NCI-H1436 (cell line): ENCODE data around the gene DRP2.
"Not testable (repeated sequence)": the region's sequence is repeated elsewhere in the genome, so short reads cannot be mapped to it uniquely, and the experiment has no call there.

Experiments used
- DNase-seq: peaks from one replicate; lab custom pipeline; 2025; lab: John Stamatoyannopoulos, UW

The DRP2 gene

DNA sequence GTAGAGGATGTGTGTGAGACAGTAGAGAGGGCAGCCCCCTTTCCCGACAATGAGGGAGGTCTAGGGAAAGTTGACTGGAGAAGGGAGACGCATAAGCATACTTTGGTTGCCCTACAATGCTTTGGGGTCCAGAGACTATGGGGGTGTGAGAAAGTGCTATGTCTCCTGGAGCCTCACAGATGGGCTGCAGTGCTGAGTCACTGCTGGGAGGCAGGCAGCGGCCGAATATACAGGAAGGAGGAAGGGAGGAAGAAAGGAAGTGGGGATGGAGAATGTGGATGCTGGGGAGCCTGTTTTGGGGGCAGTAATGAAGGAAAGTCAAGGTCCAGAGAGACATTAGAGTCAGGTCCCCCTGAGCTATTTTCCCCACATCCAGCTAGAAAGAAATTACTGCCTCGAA lies 12.7 kb downstream of the DRP2 start:
- no peak for DNase-seq

DNA sequence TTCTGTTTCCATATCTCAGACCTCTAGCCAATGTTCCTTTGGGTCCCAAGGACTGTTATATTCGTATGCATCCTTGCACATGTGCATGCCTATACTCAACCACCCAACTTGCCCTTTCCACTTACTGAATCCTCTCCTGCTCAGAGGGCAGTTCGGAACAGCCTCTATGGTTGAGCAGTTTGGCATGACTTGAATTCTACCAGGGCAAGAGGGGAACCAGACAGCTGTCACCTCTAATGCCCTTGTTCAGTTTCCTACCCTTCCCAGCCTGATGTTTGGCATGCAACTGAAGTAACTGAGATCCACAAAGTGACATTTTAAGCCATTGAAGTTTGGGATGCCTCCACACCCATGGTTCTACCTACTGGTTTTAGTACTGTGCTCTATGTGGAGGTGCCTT lies 17.5 kb downstream of the DRP2 start:
- no peak for DNase-seq

DNA sequence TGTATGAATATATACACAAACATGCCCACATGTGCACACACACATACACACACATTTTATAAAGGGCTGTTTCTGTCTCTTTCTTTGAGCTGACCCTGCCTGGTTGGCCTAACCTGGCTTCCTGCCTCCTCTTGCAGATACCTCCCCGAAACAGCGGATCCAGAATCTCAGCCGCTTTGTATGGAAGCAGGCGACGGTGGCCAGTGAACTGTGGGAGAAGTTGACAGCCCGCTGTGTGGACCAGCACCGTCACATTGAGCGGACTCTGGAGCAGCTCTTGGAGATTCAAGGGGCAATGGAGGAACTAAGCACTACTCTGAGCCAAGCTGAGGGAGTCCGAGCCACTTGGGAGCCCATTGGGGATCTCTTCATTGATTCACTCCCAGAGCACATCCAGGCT lies 21.9 kb downstream of the DRP2 start:
- DNase-seq, result no peak

DNA sequence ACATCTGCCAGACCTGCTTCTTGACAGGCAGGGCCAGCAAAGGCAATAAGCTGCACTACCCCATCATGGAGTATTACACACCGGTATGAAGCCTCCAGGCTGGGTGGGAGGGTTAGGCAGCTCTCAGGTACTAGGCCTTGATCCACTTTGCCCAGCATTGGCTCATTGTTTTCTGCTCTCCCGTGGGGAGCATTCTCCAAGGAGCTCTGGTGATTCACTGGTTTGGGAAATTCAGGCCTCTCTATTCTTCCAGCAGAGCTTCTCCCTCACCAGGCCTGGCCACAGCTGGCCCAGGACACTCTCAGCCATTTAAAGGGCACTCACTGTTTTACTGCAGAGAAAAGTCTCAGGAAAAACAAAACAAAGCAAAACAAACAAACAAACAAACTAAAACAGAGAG lies 33.0 kb downstream of the DRP2 start:
- DNase-seq, result no peak

DNA sequence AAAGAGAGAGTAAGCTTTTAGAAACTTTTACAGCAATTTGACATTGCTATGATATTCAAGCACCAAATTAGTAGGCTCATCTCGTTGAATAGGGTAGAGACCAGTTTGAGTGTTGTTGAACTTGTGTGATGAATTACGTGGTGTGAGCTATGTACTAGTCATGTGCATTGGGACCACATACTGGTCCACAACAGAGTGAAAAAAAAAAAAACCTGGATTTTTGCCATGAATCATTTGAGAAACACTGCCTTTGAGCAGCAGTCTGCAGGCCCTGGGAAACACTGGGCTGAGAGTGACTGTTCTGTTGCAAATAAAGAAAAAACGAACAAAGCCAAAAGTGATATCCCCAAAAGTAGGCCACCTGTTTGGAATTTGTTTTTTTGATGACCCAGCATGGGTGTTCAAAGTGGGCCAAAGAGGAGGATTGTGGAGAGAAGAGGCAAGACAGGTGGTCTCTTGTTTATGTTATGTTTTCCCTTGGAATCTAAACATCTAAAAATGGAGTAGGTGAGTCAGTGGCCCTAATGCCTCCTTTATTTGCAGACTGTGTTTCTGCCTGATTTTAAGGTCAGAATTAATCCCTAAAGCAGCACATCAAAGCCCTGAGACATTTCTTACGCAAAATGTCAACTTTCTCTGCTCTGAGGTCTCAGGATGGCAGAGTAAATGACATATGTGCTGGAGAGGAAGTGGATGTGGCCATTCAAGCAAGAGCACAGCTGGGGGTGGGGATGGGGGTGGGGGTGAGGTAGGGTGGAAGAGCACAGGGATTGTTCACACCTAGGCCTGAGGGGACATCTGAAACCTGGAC lies 38.1 kb downstream of the DRP2 start:
- DNase-seq, result no peak

DNA sequence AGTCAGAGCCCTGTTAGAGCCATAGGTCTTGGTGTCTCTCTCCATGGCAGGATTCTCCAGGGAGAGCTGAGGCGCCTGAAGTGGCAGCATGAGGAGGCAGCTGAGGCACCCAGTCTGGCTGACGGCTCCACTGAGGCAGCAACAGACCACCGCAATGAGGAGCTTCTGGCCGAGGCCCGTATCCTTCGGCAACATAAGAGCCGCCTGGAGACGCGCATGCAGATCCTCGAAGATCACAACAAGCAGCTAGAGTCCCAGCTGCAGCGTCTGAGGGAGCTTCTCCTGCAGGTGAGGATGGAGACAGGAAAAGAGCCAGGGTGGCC lies 38.6 kb downstream of the DRP2 start:
- DNase-seq, result no peak

DNA sequence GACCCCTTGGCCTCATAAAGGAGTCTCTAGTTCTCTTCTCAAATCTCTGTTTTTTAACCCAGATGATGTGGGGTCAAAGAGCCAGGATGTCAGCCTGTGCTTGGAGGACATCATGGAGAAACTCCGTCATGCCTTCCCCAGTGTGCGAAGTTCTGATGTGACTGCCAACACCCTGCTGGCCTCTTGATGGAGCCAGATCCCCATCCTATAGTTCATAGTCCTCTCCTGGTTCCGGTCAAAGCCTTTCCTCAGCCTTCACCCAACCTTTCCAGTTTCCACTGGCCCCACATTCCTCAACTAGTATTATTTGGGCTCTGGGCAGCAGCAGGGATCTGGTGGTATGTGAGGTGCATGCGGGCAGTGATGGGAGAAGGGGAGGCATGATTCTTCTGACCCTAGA lies 40.8 kb downstream of the DRP2 start:
- no peak for DNase-seq

DNA sequence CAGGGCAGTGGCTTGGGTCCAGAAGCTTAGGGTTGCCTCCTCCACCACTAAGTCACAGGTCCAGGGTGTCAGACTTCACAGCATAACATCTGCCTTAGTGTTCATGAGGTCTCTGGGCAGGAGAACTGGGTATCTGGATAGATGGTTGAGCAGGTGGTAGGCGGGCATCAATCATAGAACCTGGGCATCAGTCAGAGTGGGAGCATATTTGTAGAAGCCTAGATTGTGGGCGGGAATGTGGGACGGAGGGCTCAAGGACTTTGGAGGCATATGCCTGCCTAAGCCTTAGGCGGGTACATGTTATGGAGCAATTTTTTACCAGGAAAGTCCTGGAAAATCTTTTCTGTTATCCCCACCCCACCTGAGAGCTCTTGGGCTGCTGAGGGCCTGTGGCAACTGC lies 43.0 kb downstream of the DRP2 start:
- no peak for DNase-seq

DNA sequence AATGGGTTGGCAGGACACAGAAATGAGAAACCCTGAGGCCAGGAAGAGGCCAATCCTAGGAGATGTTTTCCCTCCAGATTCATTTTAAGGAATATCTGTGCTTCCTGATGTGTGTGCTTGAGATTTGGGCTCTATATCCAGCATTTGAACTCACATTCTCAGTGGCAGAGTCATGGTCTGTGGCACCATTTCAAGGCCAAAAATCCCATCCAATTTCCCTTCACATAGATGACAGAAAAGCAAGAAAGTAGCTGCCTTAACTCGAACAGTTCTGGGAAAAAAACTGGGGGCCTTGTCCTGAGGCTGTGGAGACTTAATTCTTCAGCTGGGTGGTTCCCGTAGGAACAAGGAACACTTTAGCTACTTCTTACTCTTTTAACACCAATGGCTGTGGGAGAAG lies 44.2 kb downstream of the DRP2 start:
- no peak for DNase-seq

DNA sequence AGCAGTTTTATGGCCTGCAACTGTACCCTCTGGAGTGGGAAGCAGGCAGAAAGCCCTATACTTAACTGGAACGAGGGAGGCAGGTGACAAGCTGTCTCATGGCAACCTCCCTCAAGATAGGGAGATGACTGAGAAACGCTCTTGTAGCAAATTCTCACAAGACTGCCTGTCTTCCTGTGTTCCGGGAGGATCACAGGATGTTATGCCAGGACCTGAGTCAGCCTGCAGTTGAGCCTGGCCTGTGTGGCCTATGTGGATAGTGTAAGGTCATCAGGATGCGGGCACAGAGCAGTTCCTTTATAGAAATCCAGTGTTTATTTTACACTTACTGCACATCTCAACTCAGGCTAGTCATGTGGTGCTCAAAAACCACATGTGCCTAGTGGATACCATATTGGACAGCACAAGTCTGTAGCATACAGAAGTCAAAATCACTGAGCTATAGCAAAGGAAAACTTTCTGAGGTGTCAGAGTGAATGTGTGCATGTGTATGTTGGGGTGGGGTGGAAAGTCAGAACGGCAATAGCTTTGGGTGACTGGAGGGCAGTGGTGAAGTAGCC lies 46.4 kb downstream of the DRP2 start:
- no peak for DNase-seq

DNA sequence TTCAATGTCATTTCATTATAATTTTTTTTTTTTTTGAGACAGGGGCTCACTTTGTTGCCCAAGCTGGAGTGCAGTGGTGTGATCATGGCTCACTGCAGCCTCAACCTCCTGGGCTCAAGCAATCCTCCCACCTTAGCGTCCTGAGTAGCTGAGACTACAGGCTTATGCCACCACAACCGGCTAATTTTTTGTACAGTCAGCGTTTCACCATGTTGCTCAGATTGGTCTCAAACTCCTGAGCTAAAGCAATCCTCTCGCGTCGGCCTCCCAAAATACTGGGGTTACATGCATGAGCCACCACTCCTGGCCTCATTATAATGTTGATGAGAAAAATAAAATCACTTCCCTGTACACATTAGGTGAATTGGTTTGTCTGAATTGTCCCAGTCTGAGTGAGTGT lies 54.6 kb downstream of the DRP2 start:
- no peak for DNase-seq

DNA sequence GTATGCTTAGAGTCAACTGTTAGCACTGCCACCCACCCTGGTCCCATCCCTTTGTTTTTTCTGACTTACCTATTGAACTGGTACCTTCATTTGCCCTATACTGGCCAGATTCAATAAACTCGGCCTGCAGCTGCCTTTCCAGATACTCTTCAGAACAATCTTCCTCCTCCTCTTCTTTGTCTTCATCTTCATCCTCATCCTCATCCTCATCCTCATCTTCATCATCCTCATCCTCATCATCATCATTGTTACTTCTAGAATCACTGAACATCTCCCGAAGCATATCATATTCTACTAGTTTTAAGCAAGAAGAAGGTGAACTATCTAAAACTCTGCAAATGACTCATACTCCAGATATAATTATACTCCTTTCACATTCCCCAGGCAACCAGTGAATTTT lies 56.7 kb downstream of the DRP2 start:
- DNase-seq, result no peak

DNA sequence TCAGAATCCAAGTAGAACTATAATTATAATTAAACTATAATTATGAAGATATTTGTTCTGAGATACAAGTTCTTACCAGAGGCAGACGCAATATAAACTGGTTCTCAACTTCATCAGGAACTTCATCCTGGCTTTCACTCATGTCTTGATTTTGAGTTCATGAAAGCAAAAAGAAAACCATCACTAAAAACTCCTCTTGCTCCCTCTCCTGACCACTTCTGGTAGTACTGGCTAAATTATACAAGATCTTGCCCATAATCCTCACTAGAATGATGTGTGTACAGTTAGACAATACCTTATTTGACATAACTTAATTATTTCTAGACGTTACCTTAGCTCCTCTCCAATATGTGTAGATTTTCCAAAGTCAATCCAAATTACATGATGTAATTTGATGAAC lies 67.8 kb downstream of the DRP2 start:
- DNase-seq, result peak; percentile 25

DNA sequence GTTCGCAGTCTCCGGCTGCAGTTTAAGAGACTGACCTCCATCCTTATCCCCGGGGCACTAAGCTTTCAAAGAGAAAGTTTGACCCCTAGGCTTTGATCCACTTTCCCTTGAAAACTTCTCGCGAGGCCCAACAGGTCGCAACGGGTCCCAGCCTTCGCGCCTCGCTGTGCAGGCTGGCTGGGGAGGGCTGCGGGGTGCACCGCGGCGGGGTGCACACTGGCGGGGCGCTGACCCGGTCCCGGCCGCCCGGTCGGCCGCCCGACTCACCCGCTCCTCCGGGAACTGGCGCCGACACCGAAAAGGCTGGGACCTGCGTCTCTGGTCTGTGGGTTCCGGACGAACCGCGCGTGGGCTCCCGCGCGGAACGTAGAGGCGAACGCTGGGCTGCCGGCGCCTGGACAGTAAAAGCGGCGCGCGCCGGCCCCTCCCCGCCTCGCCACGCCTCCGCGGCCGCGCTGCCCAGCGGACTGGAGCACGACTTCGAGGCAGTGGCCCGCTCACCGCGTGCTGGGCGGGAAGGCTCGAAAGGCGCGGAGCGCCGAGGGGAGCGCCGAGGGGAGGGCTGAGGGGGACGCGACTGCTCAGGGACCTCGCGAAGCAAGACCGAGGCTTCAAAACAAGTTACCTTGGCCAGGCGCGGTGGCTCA lies 71.5 kb downstream of the DRP2 start, which contains the start of gene TAF7L:
Gene TAF7L, minus strand, starts transcription at position 378 of the 647 bp plus-strand sequence. CDS start 3,791 bp downstream, outside the sequence.
- no peak for DNase-seq

DNA sequence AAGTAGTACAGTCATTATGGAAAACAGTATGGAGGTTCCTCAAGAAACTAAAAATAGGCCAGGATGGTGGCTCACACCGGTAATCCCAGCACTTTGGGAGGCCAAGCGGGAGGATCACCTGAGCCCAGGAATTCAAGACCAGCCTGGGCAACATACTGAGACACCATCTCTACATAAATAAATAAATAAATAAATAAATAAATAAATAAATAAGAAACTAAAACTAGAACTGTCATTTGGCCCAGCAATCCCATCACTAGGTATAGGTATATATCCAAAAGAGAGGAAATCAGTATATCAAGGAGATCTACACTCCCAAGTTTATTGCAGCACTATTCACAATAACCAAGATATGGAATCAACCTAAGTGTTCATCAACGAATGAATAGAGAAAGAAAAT lies 76.0 kb downstream of the DRP2 start:
- DNase-seq, result not testable (repeated sequence)

DNA sequence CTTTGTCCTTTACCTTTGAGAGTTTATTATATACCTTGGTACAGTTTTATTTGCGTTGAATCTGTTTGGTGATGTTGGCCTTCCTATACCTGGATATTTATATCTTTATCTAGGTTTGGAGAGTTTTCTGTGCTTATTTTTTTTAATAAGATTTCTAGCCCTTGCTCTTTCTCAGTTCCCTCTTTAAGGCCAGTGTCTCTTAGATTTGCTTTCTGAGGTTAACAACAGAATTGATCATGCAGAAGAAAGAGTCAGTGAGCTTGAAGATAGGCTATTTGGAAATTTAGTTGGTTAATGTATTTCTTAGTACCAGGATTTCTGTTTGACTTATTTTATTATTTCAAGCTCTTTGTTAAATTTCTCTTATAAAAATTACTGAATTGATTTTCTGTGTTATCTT lies 84.2 kb downstream of the DRP2 start:
- no peak for DNase-seq
